Measurements from ENCODE around the gene VTCN1.

The VTCN1 gene

DNA sequence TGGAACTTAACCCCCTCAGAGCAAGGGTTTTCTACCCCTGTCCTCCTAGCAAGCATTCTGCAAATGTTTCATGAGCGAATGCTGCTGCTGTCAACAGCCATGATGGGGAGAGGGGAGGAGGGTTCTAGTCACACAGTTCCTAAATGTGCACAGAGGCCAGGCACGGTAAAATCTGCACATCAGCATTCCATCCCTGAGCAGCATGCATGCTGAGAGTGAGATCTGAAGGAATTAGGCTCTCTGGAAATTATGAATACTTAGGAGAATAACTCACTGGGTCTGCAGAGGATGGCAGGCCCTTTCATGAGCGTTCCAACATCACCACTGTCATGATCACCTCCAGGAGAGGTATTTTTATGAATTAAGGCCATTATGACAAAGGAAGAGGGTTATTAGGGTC, 2.1 kb downstream of the VTCN1 start:
- no peak for DNase-seq

DNA sequence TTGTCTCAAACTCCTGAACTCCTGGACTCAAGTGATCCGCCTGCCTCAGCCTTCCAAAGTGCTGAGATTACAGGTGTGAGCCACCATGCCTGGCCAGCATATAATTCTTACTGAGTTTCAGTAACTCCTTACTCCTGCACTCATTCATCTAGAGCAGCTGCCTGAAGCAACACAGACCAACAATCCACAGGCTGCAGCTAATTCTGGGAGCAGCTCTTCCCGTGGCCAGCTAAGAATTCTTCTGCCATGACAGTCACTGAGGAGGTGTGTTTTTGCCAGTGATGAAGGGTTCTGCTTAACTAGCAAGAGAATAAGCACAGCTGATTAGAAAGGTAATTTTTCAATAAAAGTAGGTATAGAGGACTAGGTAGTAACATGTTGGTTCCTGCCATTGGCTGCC, 5.4 kb downstream of the VTCN1 start:
- no peak for DNase-seq

DNA sequence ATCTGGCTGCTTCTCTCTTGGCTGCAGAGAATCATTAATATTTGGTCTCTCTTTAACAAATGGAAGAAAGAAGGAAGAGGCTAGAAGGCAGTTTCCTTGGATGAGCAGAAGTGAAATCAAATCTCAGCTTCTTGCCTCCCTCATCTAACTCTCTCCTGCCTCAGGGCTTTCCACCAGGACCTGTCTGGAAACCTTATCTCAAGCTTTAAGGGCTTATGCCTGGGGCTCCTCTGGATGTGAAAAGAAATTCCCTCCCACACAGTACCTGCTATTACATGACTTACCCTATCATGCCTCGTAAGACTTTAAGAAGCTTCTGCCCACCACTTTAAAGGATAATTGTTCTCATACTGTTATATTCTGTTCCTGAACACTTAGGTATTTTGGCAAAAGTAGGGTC, 8.9 kb downstream of the VTCN1 start:
- DNase-seq = no peak

DNA sequence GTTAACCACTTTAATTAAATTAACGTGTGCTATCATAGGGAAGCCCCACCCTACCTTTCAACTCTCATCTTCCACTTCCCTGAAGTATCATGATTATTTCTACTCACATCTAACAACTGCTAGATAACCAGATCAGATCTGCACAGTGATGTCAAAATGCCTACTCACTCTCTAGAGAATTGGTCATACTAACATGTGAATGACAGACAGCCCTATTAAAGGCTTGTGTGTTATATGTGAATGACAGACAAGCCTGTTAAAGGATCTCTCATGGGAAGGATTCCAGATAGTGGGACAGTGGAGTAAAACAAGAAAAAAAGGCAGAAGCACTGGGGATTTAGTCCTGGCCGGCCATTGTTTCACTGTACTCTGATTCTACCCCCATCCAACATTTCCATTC, 12.6 kb downstream of the VTCN1 start:
- DNase-seq = no peak

DNA sequence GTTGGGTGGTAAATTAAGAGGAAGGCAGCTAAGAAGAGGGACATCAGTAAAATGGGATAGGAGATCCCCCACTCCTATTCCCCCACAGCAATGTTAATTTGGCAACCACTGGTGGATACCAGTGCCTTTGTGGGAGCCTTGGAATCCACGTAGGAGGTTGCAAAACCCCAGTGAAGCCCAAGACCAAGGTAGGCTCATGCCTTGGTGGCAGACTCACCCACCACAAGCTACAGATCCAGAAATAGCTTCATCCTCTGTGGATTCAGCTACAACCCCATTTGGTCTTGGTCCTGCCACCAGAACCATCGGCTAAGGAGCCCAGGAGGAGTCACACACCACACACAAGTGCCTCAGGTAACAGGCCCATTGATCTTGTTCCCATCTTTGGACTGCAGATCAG, 21.0 kb downstream of the VTCN1 start:
- DNase-seq = no peak

DNA sequence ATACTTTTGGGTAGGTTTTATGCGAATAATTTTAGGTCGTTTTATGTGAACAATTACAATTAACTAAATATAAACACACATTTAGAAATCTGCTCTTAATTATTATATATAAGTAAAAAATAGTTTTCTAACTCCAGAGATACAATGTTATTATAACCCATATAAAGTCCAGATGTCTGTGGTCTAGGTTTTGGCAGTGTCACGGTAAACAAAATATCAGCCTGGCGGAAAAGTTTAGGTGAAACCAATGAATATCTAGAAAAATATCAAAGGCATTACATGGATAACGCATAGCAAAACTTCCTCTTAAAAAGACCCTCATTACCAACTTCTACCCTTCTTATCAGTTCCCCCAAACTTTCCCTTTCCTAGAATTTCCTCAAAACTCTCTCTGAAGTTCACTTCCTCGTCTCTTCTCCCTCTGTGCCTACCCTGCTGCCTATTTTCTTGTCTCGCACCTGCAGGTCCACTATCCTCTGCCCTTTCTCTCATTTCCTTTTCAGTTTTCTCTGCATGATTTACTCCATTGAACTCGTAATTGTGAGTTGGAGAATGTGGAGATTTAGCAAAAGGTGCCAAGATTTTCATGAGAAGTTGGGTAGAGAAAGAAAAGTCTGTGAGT, 21.8 kb downstream of the VTCN1 start:
- DNase-seq = no peak

DNA sequence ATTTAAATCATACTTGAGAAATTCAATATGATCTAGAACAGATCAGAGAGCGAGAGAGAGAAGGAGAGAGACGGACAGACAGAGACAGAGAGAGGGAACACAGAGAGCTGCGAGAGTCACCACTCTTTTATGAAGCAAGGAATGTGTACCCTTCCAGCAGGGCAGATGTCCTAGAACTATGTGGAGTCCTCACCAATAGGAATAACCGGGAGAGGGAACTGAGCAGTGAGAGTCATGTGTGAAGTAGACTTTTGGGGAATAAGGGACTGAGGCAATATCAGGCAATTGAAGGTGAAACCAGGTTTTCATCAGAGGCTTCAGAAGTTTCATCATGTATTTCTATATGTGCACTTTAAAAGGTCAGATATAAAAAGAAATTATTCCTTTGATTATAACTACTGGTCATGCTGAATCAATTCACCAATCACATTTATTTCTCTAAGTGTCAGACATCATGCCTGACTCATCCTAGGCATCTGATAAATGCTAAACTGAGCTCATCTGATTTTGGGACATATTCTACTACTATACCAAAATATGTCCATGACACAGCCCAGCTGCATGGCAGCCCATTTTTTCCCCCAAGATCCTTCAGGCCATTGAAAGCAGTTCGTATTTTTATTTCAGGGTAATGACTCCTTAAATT, 22.4 kb downstream of the VTCN1 start:
- no peak for DNase-seq

DNA sequence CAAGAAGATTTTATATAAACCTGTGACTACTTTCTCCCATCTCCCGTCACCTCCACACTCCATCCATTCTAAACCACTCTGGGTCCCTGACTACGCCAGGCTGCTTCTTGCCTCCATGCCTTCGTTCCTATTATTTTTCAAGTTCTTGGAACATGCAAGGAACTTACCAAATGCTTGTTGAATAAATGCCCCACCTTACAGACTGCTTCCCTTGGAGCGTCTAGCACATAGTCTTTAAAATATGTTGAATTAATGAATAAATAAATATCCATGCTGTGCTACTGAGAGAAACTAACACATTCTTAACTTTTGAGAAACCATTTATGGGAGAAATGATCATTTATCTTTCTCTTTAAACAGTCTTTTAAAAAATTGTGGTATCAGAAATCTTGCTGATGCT, 27.6 kb downstream of the VTCN1 start:
- DNase-seq = no peak

DNA sequence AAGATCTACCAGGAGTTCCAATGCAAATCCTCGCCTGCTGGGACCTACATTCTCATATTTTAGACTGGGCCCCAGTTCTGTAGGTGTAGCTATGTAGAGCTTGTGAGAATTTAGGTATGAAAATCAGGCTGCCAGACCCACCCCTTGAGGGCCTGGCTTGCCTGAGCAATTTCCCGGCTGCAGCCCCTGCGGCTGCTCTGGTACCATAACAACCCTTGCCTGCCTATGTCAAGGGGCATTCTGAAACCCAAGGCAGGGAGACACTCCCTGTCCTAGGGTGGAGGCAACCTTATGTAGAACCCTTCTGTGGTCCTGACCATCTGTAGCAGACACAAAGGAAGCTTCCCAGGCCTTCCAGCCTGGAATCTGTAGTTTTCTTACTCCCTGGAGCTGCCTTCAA, 28.4 kb downstream of the VTCN1 start:
- no peak for DNase-seq

DNA sequence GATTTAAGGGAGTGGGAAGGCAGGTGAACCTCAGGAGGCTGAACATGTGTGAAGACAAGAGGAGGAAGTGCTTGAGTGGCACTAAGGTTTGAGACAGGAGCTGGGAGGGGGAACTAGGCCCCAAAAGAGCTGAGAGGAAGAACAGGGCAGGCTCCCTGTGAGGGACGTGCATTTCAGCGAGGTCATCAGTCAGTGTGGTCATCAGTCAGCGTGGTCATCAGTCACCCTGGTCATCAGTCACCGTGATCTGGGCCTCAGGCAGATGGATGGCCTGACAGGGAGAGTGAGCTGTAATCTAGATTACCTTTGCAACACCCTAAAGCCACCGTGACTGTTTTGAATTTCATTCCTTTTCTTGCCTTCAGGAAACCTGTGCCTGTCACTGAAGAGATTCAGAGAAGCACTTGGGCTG, 29.1 kb downstream of the VTCN1 start:
- no peak for DNase-seq

DNA sequence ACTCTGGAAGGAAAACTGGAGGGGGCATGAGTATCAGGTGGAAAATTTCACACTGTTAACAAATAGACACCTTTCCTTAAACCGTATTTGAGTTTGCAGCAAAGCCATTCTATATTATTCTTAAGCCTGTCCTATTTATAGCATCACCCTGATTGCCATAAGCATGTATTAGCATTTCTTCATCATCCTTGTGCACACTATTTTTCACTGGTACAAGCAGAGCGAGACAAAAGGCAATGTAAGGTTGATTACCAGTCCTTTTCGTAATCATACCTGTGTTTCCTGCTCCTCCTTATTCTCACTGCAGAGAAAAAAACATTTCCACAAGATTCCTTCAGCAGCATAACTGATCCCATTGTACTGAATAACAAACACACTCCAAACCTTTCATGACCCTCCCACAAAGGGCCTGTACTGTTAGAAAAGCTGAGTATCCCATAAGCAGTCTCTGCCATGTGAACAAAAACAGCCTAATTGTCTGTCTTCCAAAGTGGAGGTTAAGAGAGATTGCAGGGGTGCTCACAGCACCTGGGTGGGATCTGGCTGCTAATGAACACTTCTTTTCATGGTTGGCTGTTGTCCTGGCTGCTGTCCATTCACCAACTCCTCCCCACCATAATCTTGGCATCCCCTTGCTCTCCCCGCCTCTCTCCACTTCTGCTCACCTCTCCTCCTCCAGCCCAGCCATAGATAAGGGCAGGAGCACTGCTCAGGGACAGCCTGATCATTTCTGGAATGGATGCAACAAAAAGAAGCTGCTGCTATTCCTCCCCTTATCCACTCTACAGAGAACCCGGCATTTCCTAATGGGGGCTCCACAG, 30.4 kb downstream of the VTCN1 start:
- DNase-seq = no peak

DNA sequence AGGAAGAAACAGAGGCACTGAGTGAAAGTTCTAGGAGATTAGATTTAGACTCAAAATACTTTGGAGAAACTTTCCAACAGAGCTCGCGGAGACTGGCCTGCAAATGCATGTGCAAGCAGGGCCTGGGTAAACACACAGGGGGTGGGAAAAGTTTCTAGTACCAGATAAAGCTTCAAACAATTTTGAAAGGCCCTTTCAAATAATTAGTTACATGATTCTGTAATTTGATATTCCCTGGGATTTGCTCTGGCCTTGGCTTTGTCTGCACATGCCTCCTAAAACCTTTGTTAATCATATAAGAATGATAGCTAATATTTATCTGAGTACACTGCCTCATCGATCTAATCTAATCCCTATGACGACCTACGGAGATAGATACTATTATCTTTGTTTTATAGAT, 31.3 kb downstream of the VTCN1 start:
- no peak for DNase-seq

DNA sequence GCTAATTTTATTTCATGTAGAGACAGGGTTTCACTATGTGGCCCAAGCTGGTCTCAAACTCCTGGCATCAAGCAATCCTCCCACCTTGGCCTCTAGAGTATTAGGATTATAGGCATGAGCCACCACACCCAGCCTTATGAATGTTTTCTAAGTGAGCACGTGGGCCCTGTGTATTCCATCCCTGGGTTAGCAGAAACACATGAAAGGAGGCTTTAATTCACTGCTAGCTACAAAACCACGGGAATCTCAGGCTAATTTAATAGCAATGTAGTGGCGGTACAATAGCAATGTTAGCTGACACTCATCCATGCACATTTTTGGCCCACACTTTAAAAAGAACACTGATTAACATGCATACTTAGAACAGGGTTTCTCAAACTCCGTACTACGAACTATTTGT, 32.0 kb downstream of the VTCN1 start:
- DNase-seq = no peak

DNA sequence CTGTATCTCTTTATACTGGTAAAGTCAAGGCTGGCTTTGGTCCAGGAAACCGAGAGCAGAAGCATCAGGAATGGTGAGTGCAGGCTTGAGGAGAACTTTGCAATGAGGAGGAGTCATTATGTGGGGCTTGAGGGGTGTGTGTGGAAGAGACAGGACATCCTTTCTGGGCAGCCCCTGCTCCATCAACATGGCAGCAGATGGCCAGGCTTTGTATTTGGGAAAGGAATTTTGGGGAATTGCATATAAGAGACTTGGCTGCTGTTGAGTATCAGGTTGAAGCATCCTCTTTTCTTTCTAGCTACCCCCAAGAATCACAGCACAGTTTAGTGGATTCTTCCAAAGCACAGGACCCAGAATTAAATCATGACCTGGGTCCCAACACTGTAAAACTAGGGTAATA, 33.4 kb downstream of the VTCN1 start:
- no peak for DNase-seq

DNA sequence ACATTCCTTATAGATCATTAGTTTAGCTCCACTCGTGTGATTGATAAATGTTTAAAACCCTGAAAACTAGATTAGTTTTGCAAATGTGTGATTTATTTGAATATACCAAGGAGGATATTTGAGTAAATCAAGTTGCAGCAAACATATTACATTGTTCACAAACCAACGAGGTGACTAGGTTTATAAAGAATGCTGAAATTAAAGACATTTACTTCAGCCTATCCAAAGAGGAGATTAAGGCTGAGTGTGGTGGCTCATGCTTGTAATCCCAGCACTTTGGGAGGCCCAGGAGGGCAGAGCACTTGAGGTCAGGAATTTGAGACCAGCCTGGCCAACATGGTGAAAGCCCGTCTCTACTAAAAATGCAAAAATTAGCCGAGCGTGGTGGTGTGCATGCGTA, 34.1 kb downstream of the VTCN1 start:
- DNase-seq = no peak

DNA sequence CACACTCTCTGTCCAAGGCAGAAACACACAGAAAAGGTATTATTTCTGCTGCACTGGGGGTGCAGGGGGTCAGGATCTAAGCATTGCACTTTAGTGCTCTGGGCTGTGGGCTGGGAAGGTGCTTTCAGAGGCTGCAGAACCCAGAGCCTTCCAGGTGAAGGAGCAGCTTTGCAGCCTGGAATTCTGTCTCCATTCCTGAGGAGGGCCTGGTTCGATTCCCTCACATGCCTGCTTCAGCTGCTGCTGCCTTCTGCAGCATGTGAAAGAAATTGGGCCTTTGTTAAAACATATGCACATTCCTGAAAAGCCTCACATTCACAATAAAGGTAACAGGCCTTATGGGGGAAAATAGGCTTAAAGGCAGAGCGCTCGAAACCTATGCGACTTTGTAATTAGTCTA, 35.9 kb downstream of the VTCN1 start:
- no peak for DNase-seq

DNA sequence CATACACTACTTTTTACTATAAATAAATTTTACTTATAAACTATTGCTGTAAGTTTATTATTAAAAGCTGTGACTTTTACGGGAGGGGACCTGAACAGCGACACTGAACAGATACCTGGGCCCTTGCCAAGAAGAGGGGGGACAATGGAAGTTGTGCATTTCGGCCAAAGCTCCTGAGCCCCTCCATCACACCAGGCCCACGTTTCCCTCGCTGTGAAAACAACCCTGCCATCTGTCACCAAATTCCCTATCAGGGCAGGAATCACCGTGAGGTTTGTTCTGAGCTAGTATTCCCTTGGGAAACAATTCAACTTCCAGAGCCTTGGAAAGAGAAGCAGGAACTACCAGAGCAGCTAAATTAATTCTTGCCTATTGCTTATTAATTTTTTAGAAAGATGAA, 37.0 kb downstream of the VTCN1 start:
- DNase-seq = no peak

DNA sequence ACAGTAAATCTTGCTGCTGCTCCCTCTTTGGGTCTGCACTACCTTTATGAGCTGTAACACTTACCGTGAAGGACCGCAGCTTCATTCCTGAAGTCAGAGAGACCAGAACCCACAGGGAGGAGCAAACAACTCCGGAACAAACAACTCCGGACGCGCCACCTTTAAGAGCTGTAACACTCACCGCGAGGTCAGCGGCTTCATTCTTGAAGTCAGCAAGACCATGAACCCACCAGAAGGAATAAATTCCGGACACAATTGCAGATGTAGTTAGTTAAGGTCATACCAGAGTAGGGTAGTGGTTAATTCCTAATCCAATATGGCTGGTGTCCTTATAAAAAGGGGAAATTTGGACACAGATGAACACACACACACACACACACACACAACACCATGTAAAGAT, 37.7 kb downstream of the VTCN1 start:
- DNase-seq = no peak

DNA sequence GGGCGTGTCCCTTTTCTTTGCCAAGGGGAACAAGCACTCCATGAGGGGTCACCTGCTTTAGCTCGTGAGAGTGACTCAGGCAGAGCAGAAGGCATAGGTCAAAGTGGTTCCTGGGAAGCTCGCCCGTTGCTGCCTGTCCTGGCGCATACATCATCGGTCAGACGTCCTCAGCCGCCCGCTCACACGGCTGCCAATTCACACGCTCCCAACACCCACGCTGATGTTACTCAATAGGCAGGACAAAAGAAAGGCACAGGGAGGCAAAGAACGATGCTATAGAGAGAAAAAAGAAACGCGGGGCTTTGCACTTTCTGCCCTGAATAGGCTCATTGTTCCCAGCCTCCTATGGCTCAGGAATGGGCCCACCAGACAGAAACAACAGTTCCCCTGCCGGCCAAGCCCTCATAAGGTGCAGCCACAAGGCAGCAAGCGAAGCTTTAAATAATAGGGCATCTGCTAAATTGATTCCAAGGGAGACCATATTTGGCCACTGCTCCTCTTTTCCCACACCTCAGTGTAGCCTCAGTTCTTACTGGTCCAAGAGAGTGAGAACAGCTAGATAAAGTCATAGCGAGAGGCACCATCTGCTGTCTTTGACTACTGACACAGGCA, 38.7 kb downstream of the VTCN1 start:
- DNase-seq = no peak

DNA sequence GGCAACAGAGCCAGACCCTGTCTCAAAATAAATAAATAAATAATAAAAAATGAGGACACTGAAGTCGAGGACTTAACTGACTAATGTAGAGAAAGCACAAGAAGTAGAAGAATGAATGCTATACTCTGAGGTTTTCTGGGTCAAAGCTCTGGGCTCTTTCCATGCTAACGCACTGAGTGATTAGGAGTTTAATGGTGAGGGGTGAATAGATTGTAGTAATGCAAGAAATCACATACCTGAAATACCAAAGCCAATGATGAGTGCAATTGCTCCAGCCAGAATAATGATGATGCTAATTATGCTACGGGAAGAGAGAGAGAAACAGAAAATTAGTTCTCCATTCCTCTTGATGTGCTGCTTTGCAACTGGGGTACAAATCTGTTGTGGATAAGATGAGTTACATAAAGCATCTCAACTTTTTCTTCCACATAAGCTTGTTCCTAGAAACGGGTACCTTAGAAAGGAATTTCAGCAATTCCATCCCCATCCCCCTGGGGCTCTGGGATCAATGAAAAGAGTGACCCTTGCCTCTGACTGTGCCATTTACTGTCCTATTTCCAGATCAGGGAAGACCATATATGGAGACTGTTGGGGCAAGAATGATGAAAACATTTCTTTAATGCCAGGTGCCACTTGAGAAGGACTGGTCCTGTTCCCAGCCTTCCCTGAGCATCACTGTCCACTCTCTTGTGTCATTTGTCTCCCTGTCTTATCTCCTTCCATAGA, 40.7 kb downstream of the VTCN1 start:
- no peak for DNase-seq

DNA sequence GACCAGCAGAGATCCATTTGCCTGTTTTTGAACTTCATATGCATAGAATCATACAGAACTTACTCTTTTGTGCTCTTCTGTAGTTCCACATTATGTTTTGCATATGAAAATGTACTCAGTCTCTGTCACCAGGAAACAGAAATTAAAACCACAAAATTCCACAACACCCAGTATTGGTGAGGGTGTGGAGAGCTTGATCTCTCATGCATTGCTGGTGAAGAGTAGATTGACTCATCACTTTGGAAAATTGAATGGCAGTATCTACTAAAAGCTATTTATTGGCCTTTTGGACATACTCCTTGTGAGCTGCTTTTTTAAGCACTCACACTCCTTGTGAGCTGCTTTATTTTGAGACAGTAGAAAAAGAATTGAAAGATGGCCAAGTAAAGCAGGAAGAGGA, 43.3 kb downstream of the VTCN1 start:
- DNase-seq = no peak

DNA sequence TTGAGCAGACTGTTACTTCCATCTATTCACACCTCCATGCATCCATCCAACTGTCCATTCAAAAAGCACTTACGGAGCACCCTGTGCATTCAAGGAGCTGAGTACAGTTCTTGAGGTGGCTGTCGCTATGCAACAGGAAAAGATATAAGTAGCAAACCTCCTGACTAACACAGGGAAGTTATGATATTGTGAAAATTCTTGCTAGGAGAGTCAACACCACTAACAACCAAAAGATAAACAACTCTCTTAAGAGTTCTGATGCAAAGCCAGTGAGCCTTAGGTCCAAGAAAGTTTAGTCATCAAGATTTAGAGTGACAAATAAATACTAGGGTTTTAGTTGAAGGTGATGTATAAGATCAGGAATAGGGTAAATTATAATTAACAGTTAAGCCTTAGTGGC, 44.7 kb downstream of the VTCN1 start:
- DNase-seq = no peak

DNA sequence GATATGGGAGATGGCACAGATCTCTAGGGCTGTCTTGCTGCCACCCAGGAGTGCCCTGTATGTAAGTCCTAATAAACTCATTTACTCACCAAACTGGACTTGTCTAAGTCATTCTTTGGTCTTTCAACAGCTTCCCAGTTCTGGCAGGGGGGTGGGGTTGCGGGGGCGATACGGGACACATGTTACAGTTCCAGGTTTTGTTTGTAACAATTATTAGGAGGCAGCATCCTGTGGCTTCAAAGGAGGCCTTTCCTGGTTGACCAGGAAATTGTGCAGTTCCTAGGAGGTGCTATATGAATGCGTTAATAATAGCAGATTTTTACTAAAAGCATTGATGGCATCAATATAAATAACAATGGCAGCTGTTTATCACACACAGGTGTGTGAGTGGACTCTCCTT, 46.5 kb downstream of the VTCN1 start:
- no peak for DNase-seq

Measured in CD4-positive, alpha-beta T cell treated with Interferon gamma for 1 hour (primary cell).